ENCODE results near the gene PLOD1. TPM values are rescaled to one million over a fixed set of nuclear protein-coding genes. Genes with fewer than 3 reads are reported as not detected.
"Not testable (repeated sequence)": the region's sequence is repeated elsewhere in the genome, so short reads cannot be mapped to it uniquely, and the experiment has no call there.

PLOD1 gene
- total RNA-seq, 6 experiments from 2014 or later: 294 to 438 (median 315) TPM

- Mint-ChIP-seq H3K4me3 (peak overlapping the region; percentile 91), H3K4me1 (ENCODE audit: low read depth) (peaks cover 39% of the 10 kb centered on the region), H3K27ac (peak overlapping the region; percentile 77), H3K27me3 (ENCODE audit: insufficient read depth) (no peaks in the 10 kb centered on the region), H3K36me3 (ENCODE audit: low read depth) (no peaks in the 10 kb centered on the region), H3K9me3 (no peaks in the 10 kb centered on the region)
- no peak for DNase-seq
- TF ChIP-seq CTCF (IDR thresholded peaks at IDR 0.05): no peak
Observed at GRCh38 chr1:11935057-11935412, 518 bp downstream of the PLOD1 start.

- not testable (repeated sequence) for H3K9me3 Mint-ChIP-seq; DNase-seq; H3K27ac Mint-ChIP-seq; H3K27me3 Mint-ChIP-seq (ENCODE audit: insufficient read depth); H3K36me3 Mint-ChIP-seq (ENCODE audit: low read depth)
- peak overlapping the region; percentile 91 for H3K4me3 Mint-ChIP-seq
- H3K4me1 Mint-ChIP-seq (ENCODE audit: low read depth): peaks cover 39% of the 10 kb centered on the region
Observed at GRCh38 chr1:11935733-11936132, 1.2 kb downstream of the PLOD1 start.

GRCh38 chr1:11938722-11939526, 4.4 kb downstream of the PLOD1 start:
- Mint-ChIP-seq H3K27ac (peak overlapping the region; percentile 76), H3K9me3 (no peaks in the 10 kb centered on the region), H3K4me3 (peak overlapping the region; percentile 54), H3K27me3 (ENCODE audit: insufficient read depth) (no peaks in the 10 kb centered on the region), H3K4me1 (ENCODE audit: low read depth) (peaks cover 35% of the 10 kb centered on the region), H3K36me3 (ENCODE audit: low read depth) (no peaks in the 10 kb centered on the region; the same call in 1 of the 2 replicates)
- DNase-seq: no peak
- no peak for TF ChIP-seq CTCF (IDR thresholded peaks at IDR 0.05)

- H3K4me1 Mint-ChIP-seq (ENCODE audit: low read depth): peaks cover 35% of the 10 kb centered on the region
- not testable (repeated sequence) for DNase-seq; H3K4me3 Mint-ChIP-seq; H3K27me3 Mint-ChIP-seq (ENCODE audit: insufficient read depth); H3K9me3 Mint-ChIP-seq; H3K27ac Mint-ChIP-seq; H3K36me3 Mint-ChIP-seq (ENCODE audit: low read depth)
Observed at GRCh38 chr1:11939794-11940193, 5.3 kb downstream of the PLOD1 start.

- Mint-ChIP-seq H3K9me3 (no peaks in the 10 kb centered on the region), H3K27me3 (ENCODE audit: insufficient read depth) (no peaks in the 10 kb centered on the region), H3K4me1 (ENCODE audit: low read depth) (peaks cover 35% of the 10 kb centered on the region), H3K36me3 (ENCODE audit: low read depth) (peaks cover 8% of the 10 kb centered on the region; the same call in 1 of the 2 replicates), H3K27ac (peak overlapping the region; percentile 33; the same call in 1 of the 2 replicates), H3K4me3 (no peak overlapping the region)
- peak; percentile 41 for DNase-seq
- TF ChIP-seq CTCF (IDR thresholded peaks at IDR 0.05): no peak
Observed at GRCh38 chr1:11940260-11940921, 5.9 kb downstream of the PLOD1 start.

GRCh38 chr1:11942280-11942679, 7.8 kb downstream of the PLOD1 start:
- no peak overlapping the region for H3K4me3 Mint-ChIP-seq
- peaks cover 8% of the 10 kb centered on the region; the same call in 1 of the 2 replicates for H3K9me3 Mint-ChIP-seq
- peaks cover 31% of the 10 kb centered on the region for H3K4me1 Mint-ChIP-seq (ENCODE audit: low read depth)
- DNase-seq: no peak
- H3K36me3 Mint-ChIP-seq (ENCODE audit: low read depth): peaks cover 18% of the 10 kb centered on the region
- H3K27me3 Mint-ChIP-seq (ENCODE audit: insufficient read depth): no peaks in the 10 kb centered on the region
- H3K27ac Mint-ChIP-seq: peak overlapping the region; percentile 29; the same call in 1 of the 2 replicates
- no peak for TF ChIP-seq CTCF (IDR thresholded peaks at IDR 0.05)
